NT2/D1 (cell line): ENCODE data around the gene PLCB4.

Experiments
- DNase-seq: peaks from one replicate; pipeline ENCODE4 v3.0.0-alpha.2; 2011; ENCODE audit warnings: low read depth, low spot score
- H3K27me3 ChIP-seq: 2 replicates; pipeline ENCODE4 v1.6.0; 2011; ENCODE audit warnings: mild to moderate bottlenecking; ENCODE audit not compliant: insufficient read length, insufficient read depth
- H3K36me3 ChIP-seq: 2 replicates; pipeline ENCODE4 v1.6.1; 2011; ENCODE audit warnings: mild to moderate bottlenecking, low read length, mixed read lengths; ENCODE audit not compliant: insufficient read depth, insufficient read length
- H3K4me1 ChIP-seq: 2 replicates; pipeline ENCODE4 v1.5.1; 2011; ENCODE audit not compliant: insufficient read depth, insufficient read length
- H3K4me3 ChIP-seq: 2 replicates; pipeline ENCODE4 v1.5.1; 2011; ENCODE audit warnings: low read depth; ENCODE audit not compliant: insufficient read length
- H3K9ac ChIP-seq: 2 replicates; pipeline ENCODE4 v1.6.0; 2011; ENCODE audit warnings: low read depth; ENCODE audit not compliant: insufficient read length
- H3K9me3 ChIP-seq: 2 replicates; pipeline ENCODE4 v1.5.1; 2011; ENCODE audit warnings: mild to moderate bottlenecking, low read length; ENCODE audit not compliant: insufficient read depth
- SUZ12 ChIP-seq: IDR thresholded peaks from 2 replicates; pipeline ENCODE4 v1.6.1; 2011; ENCODE audit not compliant: insufficient read length, insufficient read depth; ENCODE audit errors: extremely low read depth
- YY1 ChIP-seq: IDR thresholded peaks from 2 replicates; pipeline ENCODE4 v1.6.1; 2011; ENCODE audit not compliant: insufficient read length, insufficient read depth
- ZNF274 ChIP-seq: IDR thresholded peaks from 2 replicates; pipeline ENCODE4 v1.6.1; 2011; ENCODE audit warnings: mild to moderate bottlenecking, low read depth, low read length

Gene PLCB4

GRCh38 chr20:9235518-9235917, 166.6 kb downstream of the PLCB4 start:
- Histone ChIP-seq H3K4me1 (no peaks in the 10 kb centered on the region), H3K4me3 (no peak overlapping the region), H3K9me3 (peaks cover 23% of the 10 kb centered on the region), H3K9ac (no peak overlapping the region), H3K36me3 (no peaks in the 10 kb centered on the region), H3K27me3 (no peaks in the 10 kb centered on the region)
- TF ChIP-seq YY1: no peak
- no peak for TF ChIP-seq SUZ12
- no peak for TF ChIP-seq ZNF274
- DNase-seq: no peak

GRCh38 chr20:9236458-9236857, 167.6 kb downstream of the PLCB4 start:
- no peaks in the 10 kb centered on the region for H3K4me1 ChIP-seq
- no peak for DNase-seq
- TF ChIP-seq YY1 (no peak), ZNF274 (no peak), SUZ12 (no peak)
- no peak overlapping the region for H3K4me3 ChIP-seq
- H3K9me3 ChIP-seq: peaks cover 23% of the 10 kb centered on the region
- H3K27me3 ChIP-seq: no peaks in the 10 kb centered on the region
- no peaks in the 10 kb centered on the region for H3K36me3 ChIP-seq
- no peak overlapping the region for H3K9ac ChIP-seq

- no peak overlapping the region for H3K4me3 ChIP-seq
- no peaks in the 10 kb centered on the region for H3K27me3 ChIP-seq
- H3K9ac ChIP-seq: no peak overlapping the region
- TF ChIP-seq SUZ12 (no peak), ZNF274 (no peak), YY1 (no peak)
- no peaks in the 10 kb centered on the region for H3K4me1 ChIP-seq
- peaks cover 7% of the 10 kb centered on the region for H3K9me3 ChIP-seq
- H3K36me3 ChIP-seq: no peaks in the 10 kb centered on the region
- no peak for DNase-seq
Observed at GRCh38 chr20:9241232-9241692, 172.4 kb downstream of the PLCB4 start.

DNA sequence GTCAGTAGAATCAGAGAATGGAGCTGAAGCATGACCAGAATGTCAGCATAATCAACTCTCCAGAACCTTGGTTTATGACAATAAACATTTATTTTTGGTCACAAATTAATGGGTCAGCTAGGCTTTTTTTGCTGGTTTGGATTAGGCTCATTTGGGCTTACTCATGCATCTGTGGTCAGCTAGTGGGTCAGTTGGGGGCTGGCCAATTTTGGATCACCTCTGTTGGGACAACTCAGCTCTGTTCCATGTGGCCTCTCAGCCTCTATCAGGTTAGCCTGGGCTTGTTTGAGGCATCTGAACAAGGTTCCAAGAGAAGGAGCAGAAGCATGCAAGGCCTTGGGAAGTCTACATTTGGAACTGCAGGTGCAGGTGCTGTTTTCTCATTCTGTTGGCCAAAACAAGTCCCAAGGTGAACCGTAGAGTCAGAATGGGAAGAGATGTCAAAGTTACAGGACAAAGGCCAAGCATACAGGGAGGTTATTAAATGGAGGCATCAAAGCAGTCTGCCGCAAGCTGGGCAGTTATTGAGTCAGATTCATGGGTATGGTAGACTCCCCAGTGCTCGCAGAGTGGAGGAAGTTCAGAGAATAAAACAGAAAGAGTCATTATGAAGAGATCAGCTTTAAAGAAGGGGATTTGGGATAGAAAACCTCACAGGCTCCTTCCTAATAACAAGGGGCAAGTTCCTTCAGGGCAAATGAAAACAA, 173.0 kb downstream of the PLCB4 start:
- no peaks in the 10 kb centered on the region for H3K27me3 ChIP-seq
- H3K4me3 ChIP-seq: no peak overlapping the region
- H3K4me1 ChIP-seq: no peaks in the 10 kb centered on the region
- H3K36me3 ChIP-seq: no peaks in the 10 kb centered on the region
- no peak overlapping the region for H3K9ac ChIP-seq
- 0 out of 2 replicates have a peak, but pooled peaks cover 1% of the 10 kb centered on the region for H3K9me3 ChIP-seq
- TF ChIP-seq ZNF274: no peak
- no peak for TF ChIP-seq SUZ12
- TF ChIP-seq YY1: no peak
- DNase-seq: no peak

DNA sequence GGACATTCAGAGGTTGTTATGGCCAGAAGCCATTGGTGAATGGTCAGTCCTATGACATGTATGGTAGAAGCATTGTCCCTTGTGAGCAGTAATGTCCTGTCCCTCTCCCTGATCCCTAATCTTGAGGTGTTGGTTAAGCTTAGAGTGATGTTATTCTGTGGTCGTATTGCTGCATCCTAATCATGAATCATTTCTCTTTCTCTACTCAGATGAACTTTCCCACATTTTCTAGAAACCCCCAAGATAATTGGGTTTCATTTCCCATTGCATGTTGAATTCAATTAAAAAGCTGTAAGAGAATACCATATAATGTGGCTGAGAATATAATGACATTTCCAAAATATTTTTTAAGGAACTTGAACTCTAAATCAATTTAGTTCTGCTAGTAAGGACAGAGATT, 175.1 kb downstream of the PLCB4 start:
- Histone ChIP-seq H3K9ac (no peak overlapping the region), H3K36me3 (no peaks in the 10 kb centered on the region), H3K4me3 (no peak overlapping the region), H3K27me3 (no peaks in the 10 kb centered on the region), H3K4me1 (no peaks in the 10 kb centered on the region), H3K9me3 (no peaks in the 10 kb centered on the region)
- TF ChIP-seq SUZ12 (no peak), YY1 (no peak), ZNF274 (no peak)
- no peak for DNase-seq

GRCh38 chr20:9244811-9245210, 175.9 kb downstream of the PLCB4 start:
- Histone ChIP-seq H3K9ac (no peak overlapping the region), H3K4me3 (no peak overlapping the region), H3K27me3 (no peaks in the 10 kb centered on the region), H3K4me1 (no peaks in the 10 kb centered on the region), H3K9me3 (no peaks in the 10 kb centered on the region), H3K36me3 (no peaks in the 10 kb centered on the region)
- DNase-seq: no peak
- TF ChIP-seq YY1 (no peak), SUZ12 (no peak), ZNF274 (no peak)

- Histone ChIP-seq H3K27me3 (no peaks in the 10 kb centered on the region), H3K9me3 (no peaks in the 10 kb centered on the region), H3K9ac (no peak overlapping the region), H3K4me3 (no peak overlapping the region), H3K4me1 (no peaks in the 10 kb centered on the region), H3K36me3 (no peaks in the 10 kb centered on the region)
- TF ChIP-seq SUZ12 (no peak), ZNF274 (no peak), YY1 (no peak)
- DNase-seq: no peak
Observed at GRCh38 chr20:9246731-9247130, 177.8 kb downstream of the PLCB4 start.
